C1 segment of cervical spinal cord (tissue), 14 donors: ENCODE data around the gene CFB.
"Not testable (repeated sequence)": the region's sequence is repeated elsewhere in the genome, so short reads cannot be mapped to it uniquely, and the experiment has no call there.

ENCODE experiments used
- DNase-seq, 14 donors: peaks; one replicate each; lab custom pipeline; 2025; lab: John Stamatoyannopoulos, UW

Gene CFB

DNA sequence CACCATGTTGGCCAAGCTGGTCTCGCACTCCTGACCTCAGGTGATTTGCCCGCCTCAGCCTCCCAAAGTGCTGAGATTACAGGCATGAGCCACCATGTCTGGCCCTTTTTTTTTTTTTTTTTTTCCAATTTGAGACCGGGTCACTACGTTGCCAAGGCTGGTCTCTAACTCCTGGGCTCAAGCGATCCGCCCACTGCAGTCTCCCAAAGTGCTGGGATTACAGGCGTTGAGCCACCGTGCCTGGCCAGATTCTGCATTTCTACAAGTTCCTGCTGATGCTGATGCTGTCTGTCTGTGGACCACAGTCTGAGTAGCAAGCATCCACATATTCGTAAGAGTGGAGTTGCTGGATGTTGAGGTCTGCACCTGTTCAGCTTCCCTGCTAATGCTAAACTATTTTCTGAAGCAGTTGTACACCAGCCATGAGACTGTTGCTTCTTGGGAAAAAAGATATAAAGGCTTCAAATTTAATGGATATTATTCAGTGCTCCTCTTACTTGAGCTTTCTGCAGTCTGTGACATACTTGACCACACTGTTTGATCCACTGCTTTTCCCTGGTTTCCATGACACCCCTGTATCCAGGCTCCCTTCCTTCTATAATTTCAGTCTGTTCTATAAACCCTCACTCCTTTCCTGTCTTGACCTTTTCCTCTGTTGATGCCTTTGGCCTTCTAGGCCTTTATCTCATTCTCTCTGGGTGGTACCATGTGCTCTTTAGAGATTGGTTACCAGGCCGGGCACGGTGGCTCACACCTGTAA, 33.9 kb upstream of the CFB start:
- no peak for DNase-seq

DNA sequence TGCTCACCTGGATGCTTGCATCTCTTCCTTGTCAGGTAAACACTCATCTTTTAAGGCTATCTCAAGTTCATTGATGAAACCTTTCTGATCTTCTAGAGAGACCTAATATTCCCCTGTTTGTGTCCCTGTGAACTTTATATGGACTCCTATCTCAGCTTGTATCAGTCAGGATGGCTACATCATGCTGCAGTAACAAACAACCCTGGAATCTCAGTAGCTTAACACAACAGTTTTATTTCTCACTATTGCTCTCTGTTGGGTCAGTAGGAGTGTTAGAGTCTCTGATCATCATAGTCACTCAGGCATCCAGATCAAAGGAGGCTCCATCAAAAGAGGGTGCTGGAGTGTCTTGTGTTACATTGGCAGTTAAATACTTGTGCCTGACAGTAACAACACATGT, 30.5 kb upstream of the CFB start:
- no peak for DNase-seq

DNA sequence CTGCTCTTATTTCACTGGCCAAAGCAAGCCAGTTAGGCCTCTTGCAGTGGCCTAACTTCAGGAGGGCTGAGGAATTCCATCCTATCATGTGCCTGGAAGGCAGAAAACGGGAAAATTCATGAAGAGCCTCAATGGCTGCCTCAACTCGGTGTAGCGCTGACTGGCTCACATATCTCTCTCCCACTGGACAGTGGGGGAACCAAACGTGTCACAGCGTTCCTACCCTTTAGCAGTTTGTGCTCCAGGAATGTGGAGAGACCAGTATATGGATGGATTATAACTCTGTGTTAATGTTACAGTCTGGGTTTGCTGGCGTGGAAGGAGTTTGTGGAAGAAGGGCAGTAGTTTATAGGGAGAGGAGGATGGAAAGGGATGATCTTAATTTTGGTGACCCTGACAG, 30.1 kb upstream of the CFB start:
- no peak for DNase-seq

GRCh38 chr6:31918069-31918720, 27.7 kb upstream of the CFB start:
- no peak for DNase-seq

- DNase-seq: no peak
These were observed 26.1 kb upstream of the CFB start for GRCh38 chr6:31919624-31920303.

DNA sequence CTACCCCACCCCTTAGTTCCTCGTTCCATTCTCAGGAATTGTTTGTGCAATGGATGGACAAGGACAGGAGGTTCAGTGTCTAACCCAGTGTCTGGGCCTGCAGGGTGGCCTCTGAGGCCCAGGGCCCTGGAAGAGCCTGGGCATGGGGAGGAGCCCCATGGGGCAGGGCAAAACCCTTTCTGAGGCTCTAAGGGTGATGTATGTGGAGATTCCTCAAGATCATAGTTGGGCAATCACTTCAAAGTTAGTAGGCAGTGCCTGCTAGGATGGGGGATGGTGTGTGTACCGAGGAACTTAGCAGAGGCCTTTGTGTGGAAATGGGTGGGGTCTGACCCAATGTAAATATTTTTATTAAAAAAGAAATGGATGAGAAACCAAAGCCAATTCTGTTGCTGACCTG, 25.1 kb upstream of the CFB start:
- no peak for DNase-seq

- no peak for DNase-seq
These were observed 23.0 kb upstream of the CFB start for GRCh38 chr6:31922942-31923341.

GRCh38 chr6:31927242-31927862, 18.5 kb upstream of the CFB start, which contains the start of gene C2:
TSS of gene C2 (plus strand) at chr6:31927717. CDS start at chr6:31927753, 36 bp downstream.
- DNase-seq: no peak

DNA sequence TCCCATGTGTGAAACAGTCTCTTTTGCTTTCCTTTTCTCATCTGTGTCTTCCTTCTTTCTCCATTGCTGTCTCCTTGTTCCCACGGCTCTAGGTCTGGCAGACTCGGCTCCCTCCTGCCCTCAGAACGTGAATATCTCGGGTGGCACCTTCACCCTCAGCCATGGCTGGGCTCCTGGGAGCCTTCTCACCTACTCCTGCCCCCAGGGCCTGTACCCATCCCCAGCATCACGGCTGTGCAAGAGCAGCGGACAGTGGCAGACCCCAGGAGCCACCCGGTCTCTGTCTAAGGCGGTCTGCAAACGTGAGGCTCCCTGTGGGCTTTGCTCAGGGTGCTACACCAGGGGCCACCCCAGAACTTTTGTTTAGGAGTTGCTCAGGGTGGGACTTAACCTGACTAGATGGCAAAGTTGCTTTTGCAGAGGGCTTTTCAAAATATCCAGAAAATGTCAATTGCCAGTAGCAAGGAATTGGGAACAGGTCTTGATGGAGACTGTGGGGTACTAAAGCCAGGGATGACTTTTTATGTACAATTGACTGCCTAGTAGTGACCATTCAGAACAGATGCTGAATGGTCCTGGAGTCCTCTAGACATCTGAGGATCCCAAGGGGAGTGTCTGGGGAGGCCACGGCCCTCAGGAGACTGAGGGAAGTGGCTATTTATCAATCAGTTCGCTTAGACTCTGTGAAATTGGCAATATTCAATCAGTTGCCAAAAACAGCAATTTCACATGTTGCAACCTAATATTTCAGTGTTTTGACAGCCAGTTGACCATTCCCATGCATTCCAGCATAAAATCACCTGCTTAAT, 17.8 kb upstream of the CFB start:
- no peak for DNase-seq

- no peak for DNase-seq
These were observed 17.3 kb upstream of the CFB start for GRCh38 chr6:31928672-31928939.

DNA sequence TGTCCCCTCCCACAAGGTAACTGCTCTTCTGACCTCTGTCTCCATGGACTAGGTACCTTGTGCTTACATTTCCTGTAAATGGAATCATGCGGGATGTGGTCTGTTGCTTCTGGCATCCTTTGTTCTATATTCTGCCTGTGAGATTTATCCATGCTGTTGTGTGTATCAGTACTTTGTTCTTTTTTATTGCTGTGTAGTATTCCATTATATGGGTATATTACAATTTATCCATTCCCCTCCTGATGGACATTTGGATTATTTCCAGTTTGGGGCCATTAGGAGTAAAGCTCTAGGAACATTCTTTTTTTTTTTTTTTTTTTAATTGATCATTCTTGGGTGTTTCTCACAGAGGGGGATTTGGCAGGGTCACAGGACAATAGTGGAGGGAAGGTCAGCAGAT, 14.9 kb upstream of the CFB start:
- no peak for DNase-seq

GRCh38 chr6:31932137-31932536, 13.8 kb upstream of the CFB start:
- not testable (repeated sequence) for DNase-seq

DNA sequence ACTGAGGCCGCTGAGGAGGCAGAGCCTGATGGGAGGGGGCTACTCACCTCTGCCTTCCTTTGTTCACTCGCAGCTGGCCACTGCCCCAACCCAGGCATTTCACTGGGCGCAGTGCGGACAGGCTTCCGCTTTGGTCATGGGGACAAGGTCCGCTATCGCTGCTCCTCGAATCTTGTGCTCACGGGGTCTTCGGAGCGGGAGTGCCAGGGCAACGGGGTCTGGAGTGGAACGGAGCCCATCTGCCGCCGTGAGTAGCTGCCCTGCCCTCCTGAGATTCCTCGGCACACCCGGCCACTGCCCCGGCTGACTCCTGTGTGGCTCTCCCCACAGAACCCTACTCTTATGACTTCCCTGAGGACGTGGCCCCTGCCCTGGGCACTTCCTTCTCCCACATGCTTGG, 12.4 kb upstream of the CFB start:
- no peak for DNase-seq

- no peak for DNase-seq
These were observed 10.9 kb upstream of the CFB start for GRCh38 chr6:31935021-31935420.

- no peak for DNase-seq
These were observed 10.1 kb upstream of the CFB start for GRCh38 chr6:31935823-31936222.

GRCh38 chr6:31940256-31940664, 5.6 kb upstream of the CFB start:
- DNase-seq: no peak

GRCh38 chr6:31943742-31944141, 2.2 kb upstream of the CFB start:
- no peak for DNase-seq

GRCh38 chr6:31945154-31945506, 765 bp upstream of the CFB start:
- DNase-seq: no peak

DNA sequence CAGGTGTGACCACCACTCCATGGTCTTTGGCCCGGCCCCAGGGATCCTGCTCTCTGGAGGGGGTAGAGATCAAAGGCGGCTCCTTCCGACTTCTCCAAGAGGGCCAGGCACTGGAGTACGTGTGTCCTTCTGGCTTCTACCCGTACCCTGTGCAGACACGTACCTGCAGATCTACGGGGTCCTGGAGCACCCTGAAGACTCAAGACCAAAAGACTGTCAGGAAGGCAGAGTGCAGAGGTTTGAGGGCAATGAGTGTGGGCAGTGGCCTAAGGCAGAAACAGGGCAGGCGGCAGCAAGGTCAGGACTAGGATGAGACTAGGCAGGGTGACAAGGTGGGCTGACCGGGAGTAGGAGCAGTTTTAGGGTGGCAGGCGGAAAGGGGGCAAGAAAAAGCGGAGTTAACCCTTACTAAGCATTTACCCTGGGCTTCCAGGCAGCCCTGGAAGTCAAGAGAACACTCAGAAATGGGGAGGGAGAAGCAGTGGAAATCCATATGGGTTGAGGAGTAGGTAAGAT, 533 bp downstream of the CFB start:
- no peak for DNase-seq

GRCh38 chr6:31947070-31947675, 1.3 kb downstream of the CFB start:
- DNase-seq: no peak

DNA sequence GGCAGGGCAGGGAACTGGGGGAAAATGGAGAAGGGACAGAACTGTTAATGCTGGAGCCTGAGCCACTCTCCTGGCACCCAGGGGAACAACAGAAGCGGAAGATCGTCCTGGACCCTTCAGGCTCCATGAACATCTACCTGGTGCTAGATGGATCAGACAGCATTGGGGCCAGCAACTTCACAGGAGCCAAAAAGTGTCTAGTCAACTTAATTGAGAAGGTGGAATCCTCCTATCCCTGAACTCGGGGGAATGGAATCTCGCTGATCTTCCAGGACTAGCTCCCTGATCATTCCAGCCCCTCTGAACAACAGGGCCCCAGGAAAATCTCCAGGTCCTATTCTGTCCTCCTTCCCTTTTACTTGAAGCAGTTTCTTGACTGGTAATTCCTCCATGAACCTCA, 2.0 kb downstream of the CFB start:
- no peak for DNase-seq
